Right lobe of liver (tissue), 6 donors: Measurements from ENCODE around the gene RASAL2. TPM values are rescaled to one million over a fixed set of nuclear protein-coding genes. Genes with fewer than 3 reads are reported as not detected.

ENCODE experiments used
- ATAC-seq, 4 donors: fragments of 200-7000 bp; cut with Tn5 transposase; one replicate each; pipeline ENCODE4 v1.9.1; 2020; ENCODE audit warnings: mild to moderate bottlenecking in 4 of 4, moderate library complexity in 4 of 4
- DNase-seq, 3 donors: peaks; one replicate each; pipeline ENCODE4 v3.0.0-alpha.2; 2020
- H3K27ac ChIP-seq, 3 donors: fragments of 200-600 bp; one replicate each; pipeline ENCODE4 v1.8.0; 2022
- H3K27me3 ChIP-seq, 2 donors: fragments of 200-600 bp; one replicate each; pipeline ENCODE4 v1.8.0; 2022
- H3K36me3 ChIP-seq, 4 donors: fragments of 200-600 bp; sonication (generic) in 1 of 4; one replicate each; pipeline versions ENCODE4 v1.5.1 to v1.8.0; 2017 to 2022; ENCODE audit warnings: control low read depth in 1 of 4
- H3K4me1 ChIP-seq, 4 donors: fragments of 200-600 bp; sonication (generic) in 1 of 4; one replicate each; pipeline versions ENCODE4 v1.5.1 to v1.8.0; 2017 to 2022; ENCODE audit warnings: control low read depth in 1 of 4
- H3K4me3 ChIP-seq, 3 donors: fragments of 200-600 bp; one replicate each; pipeline ENCODE4 v1.8.0; 2022
- H3K9me3 ChIP-seq, 4 donors: fragments of 200-600 bp; sonication (generic) in 1 of 4; one replicate each; pipeline versions ENCODE4 v1.5.1 to v1.8.0; 2017 to 2022; ENCODE audit warnings: control low read depth in 1 of 4
- CTCF ChIP-seq, 4 donors: fragments of 200-600 bp in 3 of 4; fragments of 450-650 bp in 1 of 4; IDR thresholded peaks; one replicate each; pipeline versions ENCODE4 v1.5.1 to v1.8.0; 2016 to 2022; ENCODE audit warnings: antibody characterized with exemption in 4 of 4, mild to moderate bottlenecking in 2 of 4
- POLR2A ChIP-seq: fragments of 450-650 bp; IDR thresholded peaks from one replicate; pipeline ENCODE4 v1.6.1; 2017; ENCODE audit warnings: antibody characterized with exemption, mild to moderate bottlenecking
- WGBS: methylation state at CpG from one replicate; pipeline ENCODE4 v1.1.6; 2018; ENCODE audit warnings: low coverage, low lambda C conversion rate; ENCODE audit not compliant: insufficient coverage; ENCODE audit errors: missing lambda C conversion rate; 5-methylcytosine and 5-hydroxymethylcytosine counted together
- intact Hi-C, 2 donors: fragments of 100-400 bp; cut with DNase I; formaldehyde crosslinking; loops; one replicate each; pipeline versions ENCODE4 v1.11.2 to v1.14.1; 2022
- total RNA-seq, 6 experiments: library from RNA; depleted of rRNA in 2 of 6; stranded (reverse); fragments of >200 nt in 2 of 6; fragmentation: NEBNext Ultra II Directional in 3 of 6; extraction: Animal tissue kit (Norgen Biotek cat#: 25700) in 3 of 6; gene quantifications; one replicate each; pipeline versions ENCODE4 v1.1.0 to v1.2.4, GENCODE V29; 2016 to 2023
- donor health status: DM: no; HTN: yes; CAD: no.
- donor health status: DM: no; HTN: no; CAD: no.
- donor health status: DM: no; HTN: no; CAD: no.
- donor health status: DM: no; HTN: yes; CAD: no.
- donor health status: DM: no; HTN: yes; CAD: no.

Gene RASAL2
- total RNA-seq, 6 experiments from 2014 or later, result 3.6 to 6.0 (median 5.2) TPM

- intact Hi-C loops, result no loop called here
- Histone ChIP-seq H3K36me3 (no peaks in the 10 kb centered on the region), H3K9me3 (no peaks in the 10 kb centered on the region), H3K4me3 (no peak overlapping the region), H3K27me3 (no peaks in the 10 kb centered on the region), H3K4me1 (no peaks in the 10 kb centered on the region), H3K27ac (no peak overlapping the region)
- ATAC-seq (no peak), DNase-seq (no peak)
- TF ChIP-seq CTCF (IDR thresholded peaks at IDR 0.05) (no peak), POLR2A (no peak)
- WGBS, result 91% methylated on average over 7 of the region's 10 CpGs
Observed at GRCh38 chr1:178393370-178393769, 299.5 kb downstream of the RASAL2 start.

GRCh38 chr1:178396789-178397188, 302.9 kb downstream of the RASAL2 start:
- intact Hi-C loops, result no loop called here
- ATAC-seq (no peak), DNase-seq (no peak)
- H3K9me3 ChIP-seq, result no peaks in the 10 kb centered on the region
- no peaks in the 10 kb centered on the region for H3K4me1 ChIP-seq
- H3K4me3 ChIP-seq, result no peak overlapping the region
- H3K36me3 ChIP-seq, result no peaks in the 10 kb centered on the region
- no peak for TF ChIP-seq CTCF (IDR thresholded peaks at IDR 0.05)
- no peak for TF ChIP-seq POLR2A
- no peak overlapping the region for H3K27ac ChIP-seq
- no peaks in the 10 kb centered on the region for H3K27me3 ChIP-seq

- no peaks in the 10 kb centered on the region for H3K9me3 ChIP-seq
- no peaks in the 10 kb centered on the region for H3K36me3 ChIP-seq
- TF ChIP-seq CTCF (IDR thresholded peaks at IDR 0.05), result no peak
- no peak for TF ChIP-seq POLR2A
- 79% methylated on average over 2 of the region's 2 CpGs for WGBS
- no peaks in the 10 kb centered on the region for H3K4me1 ChIP-seq
- intact Hi-C loops, result no loop called here
- ATAC-seq (no peak), DNase-seq (no peak)
- H3K4me3 ChIP-seq, result no peak overlapping the region
- H3K27ac ChIP-seq, result no peak overlapping the region
- no peaks in the 10 kb centered on the region for H3K27me3 ChIP-seq
Observed at GRCh38 chr1:178397678-178398077, 303.8 kb downstream of the RASAL2 start.

- no peak overlapping the region for H3K4me3 ChIP-seq
- H3K27ac ChIP-seq, result no peak overlapping the region
- DNase-seq (no peak), ATAC-seq (no peak)
- no peaks in the 10 kb centered on the region for H3K36me3 ChIP-seq
- H3K27me3 ChIP-seq, result no peaks in the 10 kb centered on the region
- WGBS, result 100% methylated on average over 3 of the region's 4 CpGs
- TF ChIP-seq POLR2A, result no peak
- no peak for TF ChIP-seq CTCF (IDR thresholded peaks at IDR 0.05)
- no peaks in the 10 kb centered on the region for H3K4me1 ChIP-seq
- intact Hi-C loops, result no loop called here
- H3K9me3 ChIP-seq, result no peaks in the 10 kb centered on the region
Observed at GRCh38 chr1:178399177-178399728, 305.3 kb downstream of the RASAL2 start.

GRCh38 chr1:178405137-178405536, 311.2 kb downstream of the RASAL2 start:
- Histone ChIP-seq H3K36me3 (no peaks in the 10 kb centered on the region), H3K27ac (no peak overlapping the region), H3K9me3 (no peaks in the 10 kb centered on the region), H3K4me3 (no peak overlapping the region), H3K4me1 (no peaks in the 10 kb centered on the region), H3K27me3 (no peaks in the 10 kb centered on the region)
- ATAC-seq (no peak), DNase-seq (no peak)
- 88% methylated on average over 1 of the region's 1 CpG for WGBS
- TF ChIP-seq CTCF (IDR thresholded peaks at IDR 0.05) (no peak), POLR2A (no peak)
- intact Hi-C loops, result no loop called here
